H1 (cell line): Measurements from ENCODE around the gene MNAT1. TPM values are rescaled to one million over a fixed set of nuclear protein-coding genes. Genes with fewer than 3 reads are reported as not detected.

Experiments used
- CTCF ChIA-PET: fragments of 300-600 bp; sonication (Branson Sonifier 250); formaldehyde crosslinking; loops from one replicate; lab custom pipeline; 2021; ENCODE audit not compliant: partially characterized antibody; lab: Charles Lee
- POLR2A ChIA-PET: fragments of 300-600 bp; sonication (Branson Sonifier 250); formaldehyde crosslinking; loops from one replicate; lab custom pipeline; 2021; ENCODE audit warnings: inconsistent platforms; ENCODE audit not compliant: partially characterized antibody; lab: Charles Lee
- DNase-seq, 2 experiments: peaks; one replicate each; pipeline versions ENCODE4 v3.0.0 to v3.0.0-alpha.2; 2010 to 2022; ENCODE audit warnings: low spot score in 2 of 2, low read depth in 1 of 2, mixed read lengths in 1 of 2
- FAIRE-seq: peaks from 2 replicates; lab custom pipeline; 2011; peaks lifted over from hg19 to GRCh38; lab: Jason Lieb, UNC
- H2AFZ ChIP-seq: 2 replicates; pipeline ENCODE4 v1.8.1; 2012; ENCODE audit warnings: low read length, inconsistent platforms
- H2AK5ac ChIP-seq: 2 replicates; pipeline ENCODE4 v1.6.1; 2013; ENCODE audit warnings: low read depth, low read length
- H2BK120ac ChIP-seq: replicated peaks from 2 replicates; pipeline ENCODE3; 2013; ENCODE audit warnings: low read depth, low read length, inconsistent platforms
- H2BK12ac ChIP-seq: 2 replicates; pipeline ENCODE4 v1.6.1; 2013; ENCODE audit warnings: low read depth, low read length
- H2BK15ac ChIP-seq: 2 replicates; pipeline ENCODE4 v1.6.1; 2013; ENCODE audit warnings: low read length
- H2BK20ac ChIP-seq: 2 replicates; pipeline ENCODE4 v1.6.1; 2013; ENCODE audit warnings: low read length
- H2BK5ac ChIP-seq: 2 replicates; pipeline ENCODE4 v1.6.1; 2013; ENCODE audit warnings: low read depth, low read length
- H3K14ac ChIP-seq: 2 replicates; pipeline ENCODE4 v1.6.1; 2013; ENCODE audit warnings: inconsistent platforms; ENCODE audit not compliant: insufficient read length
- H3K18ac ChIP-seq: 2 replicates; pipeline ENCODE4 v1.6.1; 2013; ENCODE audit warnings: low read length; ENCODE audit errors: extremely low read depth
- H3K23ac ChIP-seq: 2 replicates; pipeline ENCODE4 v1.6.1; 2013; ENCODE audit warnings: inconsistent platforms; ENCODE audit not compliant: insufficient read length
- H3K23me2 ChIP-seq: 2 replicates; pipeline ENCODE4 v1.6.1; 2013; ENCODE audit warnings: low read depth, low read length
- H3K27ac ChIP-seq: 2 replicates; pipeline ENCODE4 v1.6.1; 2011; ENCODE audit warnings: low read depth, low read length, inconsistent platforms
- H3K27me3 ChIP-seq, 4 experiments: replicated peaks in 1 of 4; 1 replicate in 1 of 4; 2 replicates in 3 of 4; pipeline versions ENCODE4 v1.6.1 to v1.8.1; 2011 to 2013; ENCODE audit warnings: low read length in 3 of 4, mild to moderate bottlenecking in 3 of 4, inconsistent platforms in 2 of 4, mixed read lengths in 2 of 4, moderate library complexity in 1 of 4; ENCODE audit not compliant: control insufficient read depth in 3 of 4, insufficient read depth in 3 of 4; ENCODE audit errors: extremely low read depth in 1 of 4
- H3K36me3 ChIP-seq, 4 experiments: 2 replicates each; pipeline versions ENCODE4 v1.6.1 to v1.8.1; 2011 to 2013; ENCODE audit warnings: mild to moderate bottlenecking in 4 of 4, low read length in 3 of 4, moderate library complexity in 2 of 4, control low read depth in 1 of 4, inconsistent platforms in 1 of 4; ENCODE audit not compliant: insufficient read depth in 4 of 4, control insufficient read depth in 2 of 4
- H3K4ac ChIP-seq: replicated peaks from 2 replicates; pipeline ENCODE3; 2013; ENCODE audit warnings: low read length, low read depth, mixed read lengths, inconsistent platforms; ENCODE audit not compliant: insufficient read length
- H3K4me1 ChIP-seq, 4 experiments: replicated peaks in 1 of 4; 1 replicate in 1 of 4; 2 replicates in 3 of 4; pipeline versions ENCODE4 v1.6.1 to v1.8.1; 2011 to 2013; ENCODE audit warnings: low read length in 3 of 4, inconsistent platforms in 2 of 4, mixed read lengths in 1 of 4; ENCODE audit not compliant: insufficient read depth in 4 of 4, control insufficient read depth in 3 of 4
- H3K4me2 ChIP-seq, 2 experiments: 2 replicates each; pipeline versions ENCODE4 v1.6.1 to v1.8.1; 2011 to 2013; ENCODE audit warnings: low read depth in 2 of 2, low read length in 2 of 2, control low read depth in 1 of 2, inconsistent platforms in 1 of 2, mild to moderate bottlenecking in 1 of 2; ENCODE audit not compliant: insufficient read depth in 1 of 2
- H3K4me3 ChIP-seq, 4 experiments: fragments of 200-600, 300-600 bp in 1 of 4; sonication (generic), shearing (Covaris generic), sonication (Bioruptor Twin) in 1 of 4; 2 replicates each; pipeline versions ENCODE4 v1.5.1 to v1.8.1; 2011 to 2016; ENCODE audit warnings: low read length in 4 of 4, low read depth in 3 of 4, control low read depth in 2 of 4, inconsistent platforms in 2 of 4, mild to moderate bottlenecking in 2 of 4, mixed read lengths in 1 of 4, moderate library complexity in 1 of 4; ENCODE audit not compliant: insufficient read depth in 2 of 4; ENCODE audit errors: extremely low read depth in 1 of 4
- H3K56ac ChIP-seq: replicated peaks from 2 replicates; pipeline ENCODE3; 2013; ENCODE audit warnings: low read depth, mild to moderate bottlenecking, mixed read lengths, low read length, inconsistent platforms; ENCODE audit not compliant: insufficient read length
- H3K79me1 ChIP-seq: 2 replicates; pipeline ENCODE4 v1.6.1; 2013; ENCODE audit warnings: low read depth, low read length, control low read depth
- H3K79me2 ChIP-seq, 2 experiments: 2 replicates each; pipeline versions ENCODE4 v1.6.1 to v1.8.1; 2012 to 2013; ENCODE audit warnings: low read length in 2 of 2, mild to moderate bottlenecking in 2 of 2, inconsistent platforms in 1 of 2; ENCODE audit not compliant: insufficient read depth in 2 of 2, control insufficient read depth in 1 of 2
- H3K9ac ChIP-seq, 4 experiments: replicated peaks in 1 of 4; 1 replicate in 1 of 4; 2 replicates in 3 of 4; pipeline versions ENCODE4 v1.6.1 to v1.8.1; 2011 to 2013; ENCODE audit warnings: low read depth in 3 of 4, low read length in 3 of 4, control low read depth in 2 of 4, mild to moderate bottlenecking in 2 of 4, moderate library complexity in 2 of 4, inconsistent platforms in 1 of 4; ENCODE audit errors: extremely low read depth in 1 of 4
- H3K9me3 ChIP-seq, 2 experiments: 2 replicates each; pipeline versions ENCODE4 v1.6.1 to v1.8.1; 2012 to 2013; ENCODE audit warnings: mild to moderate bottlenecking in 2 of 2, moderate library complexity in 2 of 2, control low read depth in 1 of 2, inconsistent platforms in 1 of 2, low read depth in 1 of 2, low read length in 1 of 2, mixed read lengths in 1 of 2; ENCODE audit not compliant: insufficient read depth in 2 of 2
- H4K20me1 ChIP-seq, 2 experiments: replicated peaks in 1 of 2; 2 replicates each; pipeline versions ENCODE3 to v1.8.1; 2011 to 2013; ENCODE audit warnings: inconsistent platforms in 2 of 2, low read length in 2 of 2, mild to moderate bottlenecking in 1 of 2; ENCODE audit not compliant: insufficient read depth in 2 of 2, control insufficient read depth in 1 of 2
- H4K5ac ChIP-seq: 2 replicates; pipeline ENCODE4 v1.6.1; 2013; ENCODE audit warnings: low read length, low read depth, mixed read lengths, inconsistent platforms; ENCODE audit not compliant: insufficient read length
- H4K8ac ChIP-seq: 2 replicates; pipeline ENCODE4 v1.8.0; 2013; ENCODE audit warnings: mild to moderate bottlenecking, moderate library complexity, low read length, inconsistent platforms; ENCODE audit not compliant: insufficient read depth; ENCODE audit errors: extremely low read depth
- H4K91ac ChIP-seq: replicated peaks from 2 replicates; pipeline ENCODE3; 2013; ENCODE audit warnings: low read length, mixed read lengths, inconsistent platforms; ENCODE audit not compliant: insufficient read length
- BACH1 ChIP-seq: IDR thresholded peaks from 2 replicates; pipeline ENCODE4 v1.6.1; 2012; ENCODE audit warnings: low read length, improper control_type of control experiment
- BRCA1 ChIP-seq: IDR thresholded peaks from 2 replicates; pipeline ENCODE4 v1.6.1; 2012; ENCODE audit warnings: low read depth, low read length, improper control_type of control experiment
- CEBPB ChIP-seq: IDR thresholded peaks from 2 replicates; pipeline ENCODE4 v1.6.1; 2012; ENCODE audit warnings: low read depth, low read length
- EGR1 ChIP-seq: IDR thresholded peaks from 2 replicates; pipeline ENCODE4 v1.6.1; 2011; ENCODE audit warnings: low read depth, low read length, borderline replicate concordance
- MAFK ChIP-seq: IDR thresholded peaks from 2 replicates; pipeline ENCODE4 v1.6.1; 2012; ENCODE audit warnings: low read depth, mild to moderate bottlenecking, improper control_type of control experiment, low read length
- NRF1 ChIP-seq: IDR thresholded peaks from 2 replicates; pipeline ENCODE4 v1.6.1; 2011; ENCODE audit warnings: mild to moderate bottlenecking, low read depth, low read length, improper control_type of control experiment
- POLR2A ChIP-seq, 2 experiments: IDR thresholded peaks; 1 replicate in 1 of 2; 2 replicates in 1 of 2; pipeline ENCODE4 v1.6.1; 2011; ENCODE audit warnings: low read depth in 2 of 2, low read length in 2 of 2, mild to moderate bottlenecking in 2 of 2; ENCODE audit errors: control extremely low read depth in 1 of 2
- RBBP5 ChIP-seq: IDR thresholded peaks from 2 replicates; pipeline ENCODE4 v1.7.1; 2012; ENCODE audit warnings: low read depth, mild to moderate bottlenecking, inconsistent platforms, low read length, moderate library complexity, borderline replicate concordance
- RXRA ChIP-seq: IDR thresholded peaks from 2 replicates; pipeline ENCODE4 v1.6.1; 2011; ENCODE audit warnings: low read depth, mild to moderate bottlenecking, low read length, moderate library complexity; ENCODE audit not compliant: insufficient read depth
- SP4 ChIP-seq: IDR thresholded peaks from 2 replicates; pipeline ENCODE4 v1.6.1; 2012; ENCODE audit warnings: low read length, inconsistent platforms
- TAF7 ChIP-seq: optimal IDR thresholded peaks from 2 replicates; pipeline ENCODE3; 2011; ENCODE audit warnings: low read depth, mild to moderate bottlenecking, inconsistent platforms, low read length, moderate library complexity, borderline replicate concordance
- polyA plus RNA-seq, 7 experiments: library from polyadenylated mRNA; depleted of rRNA in 3 of 7; stranded (reverse) in 5 of 7; unstranded in 2 of 7; fragments of >200 nt in 5 of 7; fragments of 200-250 nt in 2 of 7; gene quantifications; 1 replicate in 5 of 7; 2 replicates in 1 of 7; 4 replicates in 1 of 7; pipeline versions ENCODE4 v1.2.1 to v1.2.3, GENCODE V29; 2011 to 2013; ENCODE audit warnings: missing spikeins in 2 of 7, mixed read lengths in 2 of 7
- total RNA-seq: library from RNA; stranded (reverse); fragmentation: NEBNext Ultra II Directional; extraction: Animal tissue kit (Norgen Biotek cat#: 25700); gene quantifications from 2 replicates; pipeline ENCODE4 v1.2.1, GENCODE V29; 2021
- TF ChIP-seq, protein P1 (sequence below), 3 experiments: IDR thresholded peaks; 1 replicate in 2 of 3; 2 replicates in 1 of 3; pipeline versions ENCODE4 v1.5.1 to v1.6.1; 2011; ENCODE audit warnings: low read length in 3 of 3, mild to moderate bottlenecking in 3 of 3, inconsistent platforms in 2 of 3, low read depth in 1 of 3, moderate library complexity in 1 of 3; ENCODE audit not compliant: insufficient read depth in 1 of 3; ENCODE audit errors: control extremely low read depth in 1 of 3

The MNAT1 gene
- total and polyA plus RNA-seq, 2 of the 8 experiments (the other 6 are each of a cell fraction or from before 2014, with no cell fraction given) = 34.7 to 52.1 TPM

DNA sequence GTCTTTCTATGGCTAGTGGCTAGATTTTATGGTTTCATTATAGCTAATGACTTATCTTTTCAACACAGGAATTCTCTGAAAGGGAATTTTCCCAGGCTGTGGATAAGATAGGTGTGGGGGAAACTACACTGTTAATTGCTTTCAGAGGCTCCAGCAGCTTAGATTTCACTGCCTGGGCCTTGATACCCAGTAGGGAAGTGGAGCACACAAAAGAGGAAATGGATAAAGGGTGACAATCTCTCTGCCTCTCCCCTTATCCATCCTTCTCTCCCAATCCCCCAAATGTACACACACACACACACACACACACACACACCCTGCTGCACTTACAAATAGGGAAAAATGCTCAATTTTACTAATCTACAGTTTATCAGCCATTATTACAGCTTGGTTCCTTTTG lies 29.5 kb upstream of the MNAT1 start:
- TF ChIP-seq CEBPB (no peak), SP4 (no peak), RBBP5 (no peak), MAFK (no peak), EGR1 (no peak), BACH1 (no peak), RXRA (no peak), NRF1 (no peak), POLR2A (IDR thresholded peaks at IDR 0.05; ENCODE audit: control extremely low read depth in 1 of 2, low read depth in 2 of 2, low read length in 2 of 2) (no peak), BRCA1 (no peak), TAF7 (no peak)
- TF ChIP-seq, protein P1, sequence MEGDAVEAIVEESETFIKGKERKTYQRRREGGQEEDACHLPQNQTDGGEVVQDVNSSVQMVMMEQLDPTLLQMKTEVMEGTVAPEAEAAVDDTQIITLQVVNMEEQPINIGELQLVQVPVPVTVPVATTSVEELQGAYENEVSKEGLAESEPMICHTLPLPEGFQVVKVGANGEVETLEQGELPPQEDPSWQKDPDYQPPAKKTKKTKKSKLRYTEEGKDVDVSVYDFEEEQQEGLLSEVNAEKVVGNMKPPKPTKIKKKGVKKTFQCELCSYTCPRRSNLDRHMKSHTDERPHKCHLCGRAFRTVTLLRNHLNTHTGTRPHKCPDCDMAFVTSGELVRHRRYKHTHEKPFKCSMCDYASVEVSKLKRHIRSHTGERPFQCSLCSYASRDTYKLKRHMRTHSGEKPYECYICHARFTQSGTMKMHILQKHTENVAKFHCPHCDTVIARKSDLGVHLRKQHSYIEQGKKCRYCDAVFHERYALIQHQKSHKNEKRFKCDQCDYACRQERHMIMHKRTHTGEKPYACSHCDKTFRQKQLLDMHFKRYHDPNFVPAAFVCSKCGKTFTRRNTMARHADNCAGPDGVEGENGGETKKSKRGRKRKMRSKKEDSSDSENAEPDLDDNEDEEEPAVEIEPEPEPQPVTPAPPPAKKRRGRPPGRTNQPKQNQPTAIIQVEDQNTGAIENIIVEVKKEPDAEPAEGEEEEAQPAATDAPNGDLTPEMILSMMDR (IDR thresholded peaks at IDR 0.05; ENCODE audit: control extremely low read depth in 1 of 3, insufficient read depth in 1 of 3, low read depth in 1 of 3, low read length in 3 of 3) = no peak
- TF ChIP-seq, all 59 proteins: peak for 0
- Histone ChIP-seq H3K4me2 (no peak overlapping the region), H2BK20ac (no peak overlapping the region), H2AFZ (no peak overlapping the region), H3K9me3 (peaks cover 0 to 3% of the 10 kb centered on the region in 2 experiments; a peak in 2 of 4 replicates), H3K14ac (no peak overlapping the region), H3K4me3 (no peak overlapping the region), H4K20me1 (no peaks in the 10 kb centered on the region), H4K91ac (no peak overlapping the region), H3K9ac (no peak overlapping the region), H3K4ac (no peak overlapping the region), H3K79me2 (no peaks in the 10 kb centered on the region), H3K18ac (no peak overlapping the region), H3K27ac (no peak overlapping the region), H2BK120ac (no peak overlapping the region), H2BK5ac (no peak overlapping the region), H3K56ac (peak overlapping the region; percentile 73), H3K23ac (no peak overlapping the region), H3K27me3 (no peaks in the 10 kb centered on the region), H2BK12ac (no peak overlapping the region), H3K23me2 (no peaks in the 10 kb centered on the region), H3K36me3 (no peaks in the 10 kb centered on the region), H4K5ac (no peak overlapping the region), H4K8ac (no peak overlapping the region), H2AK5ac (no peak overlapping the region), H3K79me1 (no peaks in the 10 kb centered on the region), H2BK15ac (no peak overlapping the region), H3K4me1 (no peaks in the 10 kb centered on the region; a peak in 2 of 7 replicates)
- ChIA-PET CTCF (interaction anchor here (0.6 to 1.6 kb wide), 4 partner anchors 15 to 542 kb away, joined by 3 to 5 read pairs (median 3); no protein-coding TSS in a partner anchor), POLR2A (no interaction called here)
- DNase-seq = no peak
- FAIRE-seq = no peak
